ENCODE results near the gene G6PC1. TPM values are rescaled to one million over a fixed set of nuclear protein-coding genes. Genes with fewer than 3 reads are reported as not detected.

Gene G6PC1
- total and polyA plus RNA-seq, 2 of the 13 experiments (the other 11 are each of a cell fraction or from before 2014, with no cell fraction given) = 1.7 to 37.9 TPM

DNA sequence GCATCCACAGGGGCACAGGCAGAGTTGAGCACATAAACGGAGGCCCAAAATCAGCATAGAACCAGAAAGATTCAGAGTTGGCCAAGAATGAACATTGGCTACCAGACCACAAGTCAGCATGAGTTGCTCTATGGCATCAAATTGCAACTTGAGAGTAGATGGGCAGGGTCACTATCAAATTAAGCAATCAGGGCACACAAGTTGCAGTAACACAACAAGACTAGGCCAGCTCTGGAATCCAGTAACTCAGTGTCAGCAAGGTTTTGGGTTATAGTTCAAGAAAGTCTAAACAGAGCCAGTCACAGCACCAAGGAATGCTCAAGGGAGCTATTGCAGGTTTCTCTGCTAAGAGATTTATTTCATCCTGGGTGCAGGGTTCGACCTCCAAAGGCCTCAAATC, 12.9 kb downstream of the G6PC1 start:
- DNase-seq (ENCODE audit: low spot score) (no peak), ATAC-seq (no peak), FAIRE-seq (no peak)
- H3K4me3 ChIP-seq (replicated peaks in 1 of 3; ENCODE audit: insufficient read depth in 1 of 3, low read depth in 2 of 3, low read length in 3 of 3) = no peak overlapping the region
- H4K20me1 ChIP-seq (ENCODE audit: insufficient read depth, low read length) = 0 out of 2 replicates have a peak, but pooled peaks cover 2% of the 10 kb centered on the region
- peaks cover 25% of the 10 kb centered on the region for H3K4me1 ChIP-seq (ENCODE audit: insufficient read depth, low read length)
- WGBS (ENCODE audit: low lambda C conversion rate) = 63% methylated on average over 2 of the region's 2 CpGs
- POLR2A ChIA-PET = no interaction called here
- no peak overlapping the region for H3K4me2 ChIP-seq (ENCODE audit: low read depth, low read length)
- peak; percentile 99 for TF ChIP-seq PAF1 (CRISPR knock-in tag; IDR thresholded peaks at IDR 0.05)
- no peak for TF ChIP-seq ZSCAN20 (CRISPR knock-in tag; IDR thresholded peaks at IDR 0.05; ENCODE audit: borderline replicate concordance)
- 0 out of 2 replicates have a peak, but pooled peaks have one; percentile 5 for TF ChIP-seq CEBPB (IDR thresholded peaks at IDR 0.05; ENCODE audit: borderline replicate concordance, low read depth, low read length)
- TF ChIP-seq, protein P1, sequence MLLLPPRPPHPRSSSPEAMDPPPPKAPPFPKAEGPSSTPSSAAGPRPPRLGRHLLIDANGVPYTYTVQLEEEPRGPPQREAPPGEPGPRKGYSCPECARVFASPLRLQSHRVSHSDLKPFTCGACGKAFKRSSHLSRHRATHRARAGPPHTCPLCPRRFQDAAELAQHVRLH (CRISPR knock-in tag; IDR thresholded peaks at IDR 0.05; ENCODE audit: borderline replicate concordance, low read depth) = no peak
- TF ChIP-seq ZNF616 (CRISPR knock-in tag; IDR thresholded peaks at IDR 0.05; ENCODE audit: low read depth) = no peak
- TF ChIP-seq POLR2A (IDR thresholded peaks at IDR 0.05; ENCODE audit: insufficient read depth in 1 of 2, low read depth in 2 of 2, low read length in 2 of 2) = peak in 1 of 2 experiments; percentile 69; a peak in 2 of 4 replicates
- no peak for TF ChIP-seq XBP1 (CRISPR knock-in tag; IDR thresholded peaks at IDR 0.05)
- peak; percentile 37; the same call in 1 of the 2 replicates for TF ChIP-seq ZC3H13 (CRISPR knock-in tag; IDR thresholded peaks at IDR 0.05)
- TF ChIP-seq POLR2AphosphoS5 (IDR thresholded peaks at IDR 0.05; ENCODE audit: low read depth, low read length) = peak; percentile 72; the same call in 1 of the 2 replicates
- no peak for TF ChIP-seq FOXK2 (IDR thresholded peaks at IDR 0.05)
- H3K9me3 ChIP-seq (ENCODE audit: low read length) = no peaks in the 10 kb centered on the region
- H3K79me2 ChIP-seq (ENCODE audit: insufficient read depth, low read length) = no peaks in the 10 kb centered on the region
- intact Hi-C loops (cut with micrococcal nuclease; ENCODE audit: unreplicated experiment) = no loop called here
- peaks cover 0 to 8% of the 10 kb centered on the region in 2 experiments; a peak in 1 of 5 replicates for H3K36me3 ChIP-seq (replicated peaks in 1 of 2; ENCODE audit: control insufficient read depth in 1 of 2, insufficient read depth in 2 of 2, low read length in 2 of 2)
- no peak overlapping the region for H3K27ac ChIP-seq (ENCODE audit: extremely low read length, insufficient read depth, low read length)
- H3K27me3 ChIP-seq (ENCODE audit: control insufficient read depth in 1 of 2, insufficient read depth in 2 of 2, low read length in 2 of 2) = no peaks in the 10 kb centered on the region
- H3K9ac ChIP-seq (ENCODE audit: insufficient read depth, low read depth, low read length) = no peak overlapping the region
- in situ Hi-C loops (cut with HindIII; ENCODE audit: extremely low pct_ligation_motif_present, low pct_unique_long_range_greater_than_20kb) = no loop called here
- BruUV-seq (replicated peaks) = no TSS peak
- CTCF ChIA-PET (ENCODE audit: low intra/inter-chr PET ratio, low total read pairs) = no interaction called here
- no peak overlapping the region for H2AFZ ChIP-seq (ENCODE audit: low read length)

Measured in HepG2 (cell line).